WTC11 (cell line): ENCODE data around the gene SP9. TPM values are rescaled to one million over a fixed set of nuclear protein-coding genes. Genes with fewer than 3 reads are reported as not detected.

Experiments
- ATAC-seq: fragments of 200-7000 bp; cut with Tn5 transposase; 2 replicates; pipeline ENCODE4 v1.10.0; 2021; ENCODE audit warnings: mild to moderate bottlenecking, moderate library complexity
- CTCF ChIA-PET: fragments of 300-600 bp; sonication (Branson Sonifier 250); formaldehyde crosslinking; loops from one replicate; lab custom pipeline; 2021; ENCODE audit warnings: antibody characterized with exemption; lab: Charles Lee
- POLR2A ChIA-PET: fragments of 350-600 bp; sonication (Branson Sonifier 250); formaldehyde crosslinking; loops from one replicate; lab custom pipeline; 2021; ENCODE audit warnings: antibody characterized with exemption; lab: Charles Lee
- DNase-seq: peaks from one replicate; pipeline ENCODE4 v3.0.0; 2021; ENCODE audit warnings: low spot score
- H3K27ac Mint-ChIP-seq: 2 replicates; pipeline ENCODE4 v1.8.0; 2021; ENCODE audit warnings: mixed read lengths
- H3K27me3 Mint-ChIP-seq: 2 replicates; pipeline ENCODE4 v1.8.0; 2021; ENCODE audit warnings: low read depth, mild to moderate bottlenecking, moderate library complexity, mixed read lengths
- H3K36me3 Mint-ChIP-seq: 2 replicates; pipeline ENCODE4 v1.8.0; 2021; ENCODE audit warnings: mixed read lengths
- H3K4me1 Mint-ChIP-seq: 2 replicates; pipeline ENCODE4 v1.8.0; 2022; ENCODE audit warnings: mixed read lengths
- H3K4me3 Mint-ChIP-seq: 2 replicates; pipeline ENCODE4 v1.8.0; 2021; ENCODE audit warnings: mild to moderate bottlenecking, moderate library complexity, mixed read lengths
- H3K9me3 Mint-ChIP-seq: 2 replicates; pipeline ENCODE4 v1.8.0; 2021; ENCODE audit warnings: mixed read lengths
- ELF4 ChIP-seq: sonication (generic); formaldehyde crosslinking; IDR thresholded peaks from 2 replicates; pipeline ENCODE4 v1.8.1; 2022; ENCODE audit warnings: low read depth, mild to moderate bottlenecking, moderate library complexity, missing genetic modification reagents
- FOXK1 ChIP-seq: sonication (generic); formaldehyde crosslinking; IDR thresholded peaks from 2 replicates; pipeline ENCODE4 v1.8.0; 2022; ENCODE audit warnings: mild to moderate bottlenecking, moderate library complexity, missing genetic modification reagents
- FOXP1 ChIP-seq: sonication (generic); formaldehyde crosslinking; IDR thresholded peaks from 2 replicates; pipeline ENCODE4 v1.8.0; 2022; ENCODE audit warnings: missing genetic modification reagents, mild to moderate bottlenecking, moderate library complexity, borderline replicate concordance
- FOXP4 ChIP-seq: sonication (generic); formaldehyde crosslinking; IDR thresholded peaks from 2 replicates; pipeline ENCODE4 v1.8.0; 2022; ENCODE audit warnings: mild to moderate bottlenecking, missing genetic modification reagents
- JAZF1 ChIP-seq: fragments of 250-450 bp; sonication (Bioruptor Pico); IDR thresholded peaks from 2 replicates; pipeline ENCODE4 v1.9.0; 2021; ENCODE audit warnings: moderate library complexity, mild to moderate bottlenecking, inconsistent platforms
- NFE2L1 ChIP-seq: sonication (generic); formaldehyde crosslinking; IDR thresholded peaks from 2 replicates; pipeline ENCODE4 v1.8.1; 2023; ENCODE audit warnings: missing genetic modification reagents
- PRRX2 ChIP-seq: fragments of 250-450 bp; sonication (Bioruptor Pico); IDR thresholded peaks from 2 replicates; pipeline ENCODE4 v1.8.0; 2021; ENCODE audit warnings: mild to moderate bottlenecking
- RORB ChIP-seq: fragments of 250-450 bp; sonication (Bioruptor Pico); IDR thresholded peaks from 2 replicates; pipeline ENCODE4 v1.9.0; 2021; ENCODE audit warnings: mild to moderate bottlenecking
- SP1 ChIP-seq: sonication (generic); formaldehyde crosslinking; conservative IDR thresholded peaks from 2 replicates; pipeline ENCODE4 v1.8.1; 2022; ENCODE audit warnings: missing genetic modification reagents
- TCF7 ChIP-seq: sonication (generic); formaldehyde crosslinking; IDR thresholded peaks from 2 replicates; pipeline ENCODE4 v1.8.0; 2022; ENCODE audit warnings: mild to moderate bottlenecking, low read depth, missing genetic modification reagents, moderate library complexity
- ZMAT4 ChIP-seq: fragments of 250-450 bp; sonication (Bioruptor Pico); IDR thresholded peaks from 2 replicates; pipeline ENCODE4 v1.9.0; 2021; ENCODE audit warnings: mild to moderate bottlenecking
- ZNF121 ChIP-seq: sonication (generic); formaldehyde crosslinking; IDR thresholded peaks from 2 replicates; pipeline ENCODE4 v1.8.0; 2023; ENCODE audit warnings: missing genetic modification reagents
- ZNF263 ChIP-seq: sonication (generic); formaldehyde crosslinking; IDR thresholded peaks from 2 replicates; pipeline ENCODE4 v1.8.1; 2022; ENCODE audit warnings: low read depth, mild to moderate bottlenecking, moderate library complexity, missing genetic modification reagents
- total RNA-seq: library from RNA; stranded (reverse); gene quantifications from 3 replicates; pipeline ENCODE4 v1.2.3, GENCODE V29; 2021

The SP9 gene
- total RNA-seq, 1 experiment from 2014 or later, result not detected

GRCh38 chr2:174325373-174326160, 9.2 kb upstream of the SP9 start:
- no peaks in the 10 kb centered on the region for H3K36me3 Mint-ChIP-seq
- H3K4me1 Mint-ChIP-seq, result peaks cover 39% of the 10 kb centered on the region
- no peak for DNase-seq
- ATAC-seq, result peak; percentile 23
- ChIA-PET POLR2A (interaction anchor here (0.5 to 1.1 kb wide), 3 partner anchors 9 to 427 kb away, joined by 3 to 4 read pairs (median 3); partner anchors contain the start of gene SP9), CTCF (interaction anchor here (0.7 to 5.5 kb wide), 7 partner anchors 15 to 271 kb away, joined by 3 to 56 read pairs (median 5); no protein-coding TSS in a partner anchor)
- TF ChIP-seq NFE2L1 (no peak), FOXP4 (CRISPR knock-in tag) (peak; percentile 22; the same call in 1 of the 2 replicates), TCF7 (CRISPR knock-in tag) (no peak), FOXK1 (CRISPR knock-in tag) (peak; percentile 91), RORB (CRISPR knock-in tag) (no peak), FOXP1 (CRISPR knock-in tag) (0 out of 2 replicates have a peak, but pooled peaks have one; percentile 9), JAZF1 (CRISPR knock-in tag) (no peak)
- H3K4me3 Mint-ChIP-seq, result peak overlapping the region; percentile 87
- H3K27ac Mint-ChIP-seq, result no peak overlapping the region; the same call in 1 of the 2 replicates
- H3K9me3 Mint-ChIP-seq, result no peaks in the 10 kb centered on the region
- peaks cover 83% of the 10 kb centered on the region for H3K27me3 Mint-ChIP-seq

- Mint-ChIP-seq H3K27me3 (peaks cover 91% of the 10 kb centered on the region), H3K36me3 (no peaks in the 10 kb centered on the region), H3K4me3 (peak overlapping the region; percentile 87), H3K4me1 (peaks cover 46% of the 10 kb centered on the region), H3K27ac (no peak overlapping the region), H3K9me3 (no peaks in the 10 kb centered on the region)
- POLR2A ChIA-PET, result interaction anchor here (1.0 kb wide), 1 partner anchor 8 kb away, joined by 4 read pairs; the partner anchor contains the start of gene SP9
- DNase-seq, result peak; percentile 54
- TF ChIP-seq ZMAT4 (CRISPR knock-in tag) (no peak), ZNF121 (CRISPR knock-in tag) (peak; percentile 67; the same call in 1 of the 2 replicates), SP1 (CRISPR knock-in tag) (peak; percentile 53; the same call in 1 of the 2 replicates), PRRX2 (CRISPR knock-in tag) (no peak), ZNF263 (CRISPR knock-in tag) (no peak)
- ATAC-seq, result peak; percentile 25
- CTCF ChIA-PET, result interaction anchor here (0.9 to 5.5 kb wide), 8 partner anchors 10 to 221 kb away, joined by 3 to 56 read pairs (median 4); partner anchors contain the start of gene OLA1
Observed at GRCh38 chr2:174326161-174327020, 8.4 kb upstream of the SP9 start.

- H3K4me3 Mint-ChIP-seq, result peak overlapping the region; percentile 87
- ChIA-PET CTCF (interaction anchor here (1.1 to 5.5 kb wide), 4 partner anchors 9 to 220 kb away, joined by 3 to 56 read pairs (median 4); partner anchors contain the start of gene OLA1), POLR2A (no interaction called here)
- peaks cover 93% of the 10 kb centered on the region for H3K27me3 Mint-ChIP-seq
- H3K4me1 Mint-ChIP-seq, result peaks cover 54% of the 10 kb centered on the region
- DNase-seq, result peak; percentile 32
- no peaks in the 10 kb centered on the region for H3K9me3 Mint-ChIP-seq
- ATAC-seq, result peak; percentile 2; the same call in 1 of the 2 replicates
- H3K36me3 Mint-ChIP-seq, result no peaks in the 10 kb centered on the region
- TF ChIP-seq FOXK1 (CRISPR knock-in tag), result 0 out of 2 replicates have a peak, but pooled peaks have one; percentile 42
- TF ChIP-seq FOXP1 (CRISPR knock-in tag), result peak; percentile 31; the same call in 1 of the 2 replicates
- 0 out of 2 replicates have a peak, but pooled peaks have one; percentile 11 for TF ChIP-seq ZNF263 (CRISPR knock-in tag)
- no peak for TF ChIP-seq ELF4 (CRISPR knock-in tag)
- TF ChIP-seq FOXP4 (CRISPR knock-in tag), result peak; percentile 22; the same call in 1 of the 2 replicates
- H3K27ac Mint-ChIP-seq, result no peak overlapping the region
Observed at GRCh38 chr2:174327021-174327840, 7.5 kb upstream of the SP9 start.
